Measurements from ENCODE around the gene STK11. TPM values are rescaled to one million over a fixed set of nuclear protein-coding genes. Genes with fewer than 3 reads are reported as not detected.
A peak's percentile ranks its signal among the peaks of the same experiment; 100 is the strongest.

The STK11 gene
- total RNA-seq, 1 experiment from 2014 or later: 116 TPM

DNA sequence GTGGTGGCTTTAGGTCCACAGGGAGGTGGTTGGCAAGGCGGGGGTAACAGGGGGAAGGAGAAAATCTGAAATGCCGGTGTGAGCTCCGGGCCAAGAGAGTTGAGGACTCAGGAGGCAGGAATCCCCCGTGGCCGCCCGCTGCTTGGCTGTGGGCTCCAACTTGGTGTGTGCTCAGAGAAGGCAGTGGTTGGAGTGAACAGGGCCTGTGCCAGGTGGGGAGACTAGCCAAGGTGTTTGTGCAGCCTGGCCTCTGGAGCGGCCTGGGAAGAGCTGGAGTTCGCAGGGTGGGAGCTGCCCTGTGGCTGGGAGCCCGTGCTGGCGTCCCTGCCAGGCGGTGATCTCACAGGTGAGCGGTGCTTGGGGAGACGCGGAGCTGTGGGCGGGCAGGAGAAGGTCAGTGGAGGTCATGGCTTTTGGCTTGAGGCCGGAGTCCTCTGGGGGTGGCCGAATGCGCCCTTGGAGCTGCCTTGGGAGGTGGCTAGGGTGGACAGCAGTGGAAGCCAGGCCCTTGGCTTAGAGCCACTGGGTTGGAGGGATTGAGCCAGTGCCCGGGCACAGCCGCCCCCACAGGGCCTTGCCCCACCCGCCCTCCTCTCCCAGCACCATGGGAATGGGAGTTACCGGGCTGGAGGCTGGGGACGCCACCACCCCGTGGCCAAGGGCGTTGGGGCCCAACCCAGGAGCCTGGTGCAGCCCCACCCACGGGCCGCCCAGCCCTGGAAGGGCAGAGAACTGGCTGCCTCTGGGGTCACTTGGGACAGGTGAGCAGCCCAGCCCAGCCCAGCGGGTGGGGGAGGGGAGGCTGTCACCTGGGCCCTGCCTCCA is 56.4 kb downstream of the STK11 start:
- DNase-seq (ENCODE audit: low read depth, low spot score): no peak
- in situ Hi-C loops (cut with HindIII; ENCODE audit: low pct_unique_long_range_greater_than_20kb, low sequenced_read_pairs): no loop called here

GRCh38 chr19:1262623-1263123 is 57.1 kb downstream of the STK11 start:
- DNase-seq (ENCODE audit: low read depth, low spot score) (no peak), ATAC-seq (no peak)
- Histone ChIP-seq H3K4me3 (ENCODE audit: low read depth in 2 of 2, low read length in 2 of 2) (peak overlapping the region; percentile 60 to 70), H3K27me3 (ENCODE audit: control insufficient read depth, insufficient read depth, low read length) (no peaks in the 10 kb centered on the region), H3K27ac (ENCODE audit: low read length) (peak overlapping the region; percentile 95), H3K36me3 (ENCODE audit: control insufficient read depth, insufficient read depth, low read length) (no peaks in the 10 kb centered on the region; the same call in 1 of the 2 replicates), H3K4me1 (ENCODE audit: control insufficient read depth, insufficient read depth, low read length) (peaks cover 57% of the 10 kb centered on the region), H3K9me3 (ENCODE audit: control insufficient read depth, insufficient read depth, low read depth, low read length) (no peaks in the 10 kb centered on the region)
- BruUV-seq (replicated peaks): no TSS peak
- ChIA-PET POLR2A (interaction anchor here (0.5 to 0.6 kb wide), 2 partner anchors 184 to 637 kb away, joined by 3 to 6 read pairs; no protein-coding TSS in a partner anchor), CTCF (interaction anchor here (1.3 kb wide), 1 partner anchor 18 kb away, joined by 4 read pairs; no protein-coding TSS in a partner anchor)
- no peak for TF ChIP-seq CTCF (IDR thresholded peaks at IDR 0.05)
- TF ChIP-seq, protein P1, sequence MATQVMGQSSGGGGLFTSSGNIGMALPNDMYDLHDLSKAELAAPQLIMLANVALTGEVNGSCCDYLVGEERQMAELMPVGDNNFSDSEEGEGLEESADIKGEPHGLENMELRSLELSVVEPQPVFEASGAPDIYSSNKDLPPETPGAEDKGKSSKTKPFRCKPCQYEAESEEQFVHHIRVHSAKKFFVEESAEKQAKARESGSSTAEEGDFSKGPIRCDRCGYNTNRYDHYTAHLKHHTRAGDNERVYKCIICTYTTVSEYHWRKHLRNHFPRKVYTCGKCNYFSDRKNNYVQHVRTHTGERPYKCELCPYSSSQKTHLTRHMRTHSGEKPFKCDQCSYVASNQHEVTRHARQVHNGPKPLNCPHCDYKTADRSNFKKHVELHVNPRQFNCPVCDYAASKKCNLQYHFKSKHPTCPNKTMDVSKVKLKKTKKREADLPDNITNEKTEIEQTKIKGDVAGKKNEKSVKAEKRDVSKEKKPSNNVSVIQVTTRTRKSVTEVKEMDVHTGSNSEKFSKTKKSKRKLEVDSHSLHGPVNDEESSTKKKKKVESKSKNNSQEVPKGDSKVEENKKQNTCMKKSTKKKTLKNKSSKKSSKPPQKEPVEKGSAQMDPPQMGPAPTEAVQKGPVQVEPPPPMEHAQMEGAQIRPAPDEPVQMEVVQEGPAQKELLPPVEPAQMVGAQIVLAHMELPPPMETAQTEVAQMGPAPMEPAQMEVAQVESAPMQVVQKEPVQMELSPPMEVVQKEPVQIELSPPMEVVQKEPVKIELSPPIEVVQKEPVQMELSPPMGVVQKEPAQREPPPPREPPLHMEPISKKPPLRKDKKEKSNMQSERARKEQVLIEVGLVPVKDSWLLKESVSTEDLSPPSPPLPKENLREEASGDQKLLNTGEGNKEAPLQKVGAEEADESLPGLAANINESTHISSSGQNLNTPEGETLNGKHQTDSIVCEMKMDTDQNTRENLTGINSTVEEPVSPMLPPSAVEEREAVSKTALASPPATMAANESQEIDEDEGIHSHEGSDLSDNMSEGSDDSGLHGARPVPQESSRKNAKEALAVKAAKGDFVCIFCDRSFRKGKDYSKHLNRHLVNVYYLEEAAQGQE (IDR thresholded peaks at IDR 0.05; ENCODE audit: insufficient read depth in 1 of 2, low read depth in 2 of 2, low read length in 1 of 2): no peak
- TF ChIP-seq POLR2AphosphoS5 (IDR thresholded peaks at IDR 0.05; ENCODE audit: low read depth, low read length): no peak
- TF ChIP-seq TCF7L2 (IDR thresholded peaks at IDR 0.05; ENCODE audit: low read depth, low read length): no peak
- no peak for TF ChIP-seq SIN3A (IDR thresholded peaks at IDR 0.05; ENCODE audit: borderline replicate concordance, insufficient read depth, low read depth, low read length)
- intact Hi-C loops (cut with micrococcal nuclease; ENCODE audit: unreplicated experiment) (no loop called here), in situ Hi-C loops (cut with HindIII; ENCODE audit: low pct_unique_long_range_greater_than_20kb, low sequenced_read_pairs) (no loop called here)

More for the DNA sequence above, 56.4 kb downstream of the STK11 start:
- intact Hi-C loops (cut with micrococcal nuclease; ENCODE audit: unreplicated experiment): no loop called here
- ChIA-PET CTCF (interaction anchor here (1.3 kb wide), 1 partner anchor 18 kb away, joined by 4 read pairs; no protein-coding TSS in a partner anchor), POLR2A (interaction anchor here (0.5 to 0.6 kb wide), 2 partner anchors 183 to 638 kb away, joined by 3 to 6 read pairs; no protein-coding TSS in a partner anchor)
- peak overlapping the region; percentile 60 to 70 for H3K4me3 ChIP-seq (ENCODE audit: low read depth in 2 of 2, low read length in 2 of 2)
- no peaks in the 10 kb centered on the region for H3K9me3 ChIP-seq (ENCODE audit: control insufficient read depth, insufficient read depth, low read depth, low read length)
- TF ChIP-seq SIN3A (IDR thresholded peaks at IDR 0.05; ENCODE audit: borderline replicate concordance, insufficient read depth, low read depth, low read length) (no peak), CTCF (IDR thresholded peaks at IDR 0.05) (no peak), POLR2AphosphoS5 (IDR thresholded peaks at IDR 0.05; ENCODE audit: low read depth, low read length) (peak; percentile 61), TCF7L2 (IDR thresholded peaks at IDR 0.05; ENCODE audit: low read depth, low read length) (no peak)
- TF ChIP-seq, protein P1 (IDR thresholded peaks at IDR 0.05; ENCODE audit: insufficient read depth in 1 of 2, low read depth in 2 of 2, low read length in 1 of 2): no peak
- no TSS peak for BruUV-seq (replicated peaks)
- peaks cover 63% of the 10 kb centered on the region for H3K4me1 ChIP-seq (ENCODE audit: control insufficient read depth, insufficient read depth, low read length)
- ATAC-seq: 0 out of 2 replicates have a peak, but pooled peaks have one; percentile 2
- H3K27ac ChIP-seq (ENCODE audit: low read length): peak overlapping the region; percentile 95
- H3K36me3 ChIP-seq (ENCODE audit: control insufficient read depth, insufficient read depth, low read length): no peaks in the 10 kb centered on the region; the same call in 1 of the 2 replicates
- no peaks in the 10 kb centered on the region for H3K27me3 ChIP-seq (ENCODE audit: control insufficient read depth, insufficient read depth, low read length)
